Calu3 (cell line): Measurements from ENCODE around the gene PLCB3. TPM values are rescaled to one million over a fixed set of nuclear protein-coding genes. Genes with fewer than 3 reads are reported as not detected.

ENCODE experiments used
- BruUV-seq: library from RNA; stranded (reverse); fragments of 400-500 nt; replicated peaks from 2 replicates; lab custom pipeline; 2021; lab: Mats Ljungman, UMichigan
- CTCF ChIA-PET: fragments of 300-600 bp; sonication (Branson Sonifier 250); formaldehyde crosslinking; loops from one replicate; lab custom pipeline; 2022; ENCODE audit warnings: antibody characterized with exemption; lab: Charles Lee
- DNase-seq: peaks from one replicate; pipeline ENCODE4 v3.0.0; 2022
- H3K27ac Mint-ChIP-seq: one replicate; pipeline ENCODE4 v1.8.0; 2022; ENCODE audit warnings: mixed read lengths; ENCODE audit not compliant: unreplicated experiment
- H3K27me3 Mint-ChIP-seq: one replicate; pipeline ENCODE4 v1.8.0; 2022; ENCODE audit warnings: mixed read lengths; ENCODE audit not compliant: unreplicated experiment
- H3K36me3 Mint-ChIP-seq: one replicate; pipeline ENCODE4 v1.8.0; 2022; ENCODE audit warnings: mild to moderate bottlenecking, moderate library complexity, mixed read lengths; ENCODE audit not compliant: insufficient read depth, unreplicated experiment
- H3K4me1 Mint-ChIP-seq: one replicate; pipeline ENCODE4 v1.8.0; 2022; ENCODE audit warnings: mild to moderate bottlenecking, low read depth, mixed read lengths; ENCODE audit not compliant: unreplicated experiment
- H3K4me3 Mint-ChIP-seq: one replicate; pipeline ENCODE4 v1.8.0; 2022; ENCODE audit warnings: mild to moderate bottlenecking, low read depth, moderate library complexity, mixed read lengths; ENCODE audit not compliant: unreplicated experiment
- H3K9me3 Mint-ChIP-seq: one replicate; pipeline ENCODE4 v1.8.0; 2022; ENCODE audit warnings: low read depth, mixed read lengths; ENCODE audit not compliant: unreplicated experiment
- intact Hi-C: fragments of 100-400 bp; cut with micrococcal nuclease; formaldehyde crosslinking; loops from one replicate; pipeline ENCODE4 v1.10.0; 2022; ENCODE audit not compliant: unreplicated experiment
- total RNA-seq: library from RNA; stranded (reverse); gene quantifications from 2 replicates; pipeline ENCODE4 v1.2.3, GENCODE V29; 2022
- TF ChIP-seq, protein P1 (sequence below): fragments of 200-600 bp; IDR thresholded peaks from one replicate; pipeline ENCODE4 v1.8.0; 2022; ENCODE audit warnings: antibody characterized with exemption; ENCODE audit not compliant: unreplicated experiment

PLCB3 gene
- total RNA-seq, 1 experiment from 2014 or later = 39.5 TPM

DNA sequence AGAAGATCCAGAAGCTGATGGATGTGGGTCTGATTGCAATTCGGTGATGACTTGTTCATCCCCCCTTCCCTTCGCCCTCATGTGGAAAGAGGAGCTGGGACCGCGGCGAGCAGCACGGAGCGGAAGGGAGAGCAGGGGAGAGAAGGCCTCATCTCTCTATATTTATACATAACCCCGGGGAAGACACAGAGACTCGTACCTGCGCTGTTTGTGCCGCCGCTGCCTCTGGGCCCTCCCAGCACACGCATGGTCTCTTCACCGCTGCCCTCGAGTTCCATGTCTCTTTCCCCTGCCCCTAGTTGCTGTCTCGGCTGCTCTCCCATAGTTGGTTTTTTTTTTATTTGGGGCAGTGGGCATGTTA is 47.3 kb upstream of the PLCB3 start:
- Mint-ChIP-seq H3K27me3 (no peaks in the 10 kb centered on the region), H3K9me3 (no peaks in the 10 kb centered on the region), H3K4me3 (no peak overlapping the region), H3K4me1 (peaks cover 9% of the 10 kb centered on the region), H3K36me3 (peaks cover 85% of the 10 kb centered on the region), H3K27ac (peak overlapping the region; percentile 31)
- intact Hi-C loops = no loop called here
- TF ChIP-seq, protein P1, sequence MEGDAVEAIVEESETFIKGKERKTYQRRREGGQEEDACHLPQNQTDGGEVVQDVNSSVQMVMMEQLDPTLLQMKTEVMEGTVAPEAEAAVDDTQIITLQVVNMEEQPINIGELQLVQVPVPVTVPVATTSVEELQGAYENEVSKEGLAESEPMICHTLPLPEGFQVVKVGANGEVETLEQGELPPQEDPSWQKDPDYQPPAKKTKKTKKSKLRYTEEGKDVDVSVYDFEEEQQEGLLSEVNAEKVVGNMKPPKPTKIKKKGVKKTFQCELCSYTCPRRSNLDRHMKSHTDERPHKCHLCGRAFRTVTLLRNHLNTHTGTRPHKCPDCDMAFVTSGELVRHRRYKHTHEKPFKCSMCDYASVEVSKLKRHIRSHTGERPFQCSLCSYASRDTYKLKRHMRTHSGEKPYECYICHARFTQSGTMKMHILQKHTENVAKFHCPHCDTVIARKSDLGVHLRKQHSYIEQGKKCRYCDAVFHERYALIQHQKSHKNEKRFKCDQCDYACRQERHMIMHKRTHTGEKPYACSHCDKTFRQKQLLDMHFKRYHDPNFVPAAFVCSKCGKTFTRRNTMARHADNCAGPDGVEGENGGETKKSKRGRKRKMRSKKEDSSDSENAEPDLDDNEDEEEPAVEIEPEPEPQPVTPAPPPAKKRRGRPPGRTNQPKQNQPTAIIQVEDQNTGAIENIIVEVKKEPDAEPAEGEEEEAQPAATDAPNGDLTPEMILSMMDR = no peak
- DNase-seq = no peak
- CTCF ChIA-PET = interaction anchor here (0.5 to 1.9 kb wide), 13 partner anchors 13 to 151 kb away, joined by 3 to 16 read pairs (median 4); partner anchors contain the start of genes PLCB3, PRDX5, STIP1 and TRMT112
- BruUV-seq = TSS peak; percentile 95

GRCh38 chr11:64204464-64204989 is 46.8 kb upstream of the PLCB3 start:
- Mint-ChIP-seq H3K27ac (peak overlapping the region; percentile 31), H3K27me3 (no peaks in the 10 kb centered on the region), H3K36me3 (peaks cover 85% of the 10 kb centered on the region), H3K4me1 (peaks cover 9% of the 10 kb centered on the region), H3K9me3 (no peaks in the 10 kb centered on the region), H3K4me3 (no peak overlapping the region)
- TF ChIP-seq, protein P1 = peak; percentile 12
- CTCF ChIA-PET = interaction anchor here (0.7 to 1.9 kb wide), 14 partner anchors 13 to 244 kb away, joined by 3 to 16 read pairs (median 4); partner anchors contain the start of genes PLCB3, PRDX5, STIP1 and TRMT112
- peak; percentile 78 for DNase-seq
- BruUV-seq = no TSS peak
- intact Hi-C loops = no loop called here

DNA sequence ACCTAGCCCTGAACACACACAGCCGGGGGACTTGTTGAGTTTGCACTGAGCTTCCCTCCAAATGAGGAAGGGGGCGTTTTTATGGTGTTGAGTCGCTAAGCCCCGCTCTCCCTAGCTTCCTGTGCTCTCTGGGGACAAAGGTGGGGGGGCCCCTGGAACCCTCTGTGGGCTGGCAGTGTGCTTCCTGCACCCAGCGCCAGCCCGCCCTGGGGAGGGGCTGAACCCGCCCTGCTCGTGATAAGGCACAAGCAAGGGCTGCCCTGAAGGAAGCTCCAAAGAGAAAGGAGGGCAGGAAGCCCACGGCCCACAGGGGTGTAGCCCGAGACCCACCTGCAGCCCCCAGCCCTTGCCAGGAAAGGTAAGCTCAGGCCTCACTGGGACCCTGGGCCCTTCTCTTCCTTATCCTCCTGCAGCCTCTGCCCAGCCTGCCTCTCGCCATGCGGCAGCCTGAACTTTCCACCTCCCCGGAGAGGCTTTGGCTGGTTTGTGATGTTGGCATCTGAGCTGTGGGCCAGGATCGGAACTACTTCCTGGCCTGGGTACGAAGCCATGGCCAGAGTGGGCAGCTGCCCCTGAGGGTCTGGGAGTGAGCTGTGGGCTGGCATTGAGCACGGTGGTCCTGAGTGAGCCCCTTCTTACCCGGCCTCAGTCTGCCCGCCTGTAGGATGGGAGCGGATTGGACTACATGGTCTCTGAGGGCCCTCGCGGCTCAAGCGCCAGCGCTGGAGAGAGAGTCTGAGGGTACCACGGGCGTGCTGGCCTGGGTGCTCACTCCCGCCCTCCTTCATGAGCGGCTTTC is 44.7 kb upstream of the PLCB3 start, which contains the start of gene FERMT3:
Gene FERMT3, plus strand, starts transcription at position 265 of the 799 bp plus-strand sequence. CDS start 644 bp downstream, outside the sequence.
- CTCF ChIA-PET = interaction anchor here (0.5 kb wide), 1 partner anchor 923 kb away, joined by 3 read pairs; no protein-coding TSS in a partner anchor
- Mint-ChIP-seq H3K27ac (no peak within 1 kb of the TSS), H3K27me3 (no peaks in the 10 kb centered on the region), H3K36me3 (peaks cover 80% of the 10 kb centered on the region), H3K4me1 (peaks cover 9% of the 10 kb centered on the region), H3K9me3 (no peaks in the 10 kb centered on the region), H3K4me3 (no peak within 1 kb of the TSS)
- intact Hi-C loops = no loop called here
- BruUV-seq = no TSS peak
- DNase-seq = no peak
- TF ChIP-seq, protein P1 = no peak

DNA sequence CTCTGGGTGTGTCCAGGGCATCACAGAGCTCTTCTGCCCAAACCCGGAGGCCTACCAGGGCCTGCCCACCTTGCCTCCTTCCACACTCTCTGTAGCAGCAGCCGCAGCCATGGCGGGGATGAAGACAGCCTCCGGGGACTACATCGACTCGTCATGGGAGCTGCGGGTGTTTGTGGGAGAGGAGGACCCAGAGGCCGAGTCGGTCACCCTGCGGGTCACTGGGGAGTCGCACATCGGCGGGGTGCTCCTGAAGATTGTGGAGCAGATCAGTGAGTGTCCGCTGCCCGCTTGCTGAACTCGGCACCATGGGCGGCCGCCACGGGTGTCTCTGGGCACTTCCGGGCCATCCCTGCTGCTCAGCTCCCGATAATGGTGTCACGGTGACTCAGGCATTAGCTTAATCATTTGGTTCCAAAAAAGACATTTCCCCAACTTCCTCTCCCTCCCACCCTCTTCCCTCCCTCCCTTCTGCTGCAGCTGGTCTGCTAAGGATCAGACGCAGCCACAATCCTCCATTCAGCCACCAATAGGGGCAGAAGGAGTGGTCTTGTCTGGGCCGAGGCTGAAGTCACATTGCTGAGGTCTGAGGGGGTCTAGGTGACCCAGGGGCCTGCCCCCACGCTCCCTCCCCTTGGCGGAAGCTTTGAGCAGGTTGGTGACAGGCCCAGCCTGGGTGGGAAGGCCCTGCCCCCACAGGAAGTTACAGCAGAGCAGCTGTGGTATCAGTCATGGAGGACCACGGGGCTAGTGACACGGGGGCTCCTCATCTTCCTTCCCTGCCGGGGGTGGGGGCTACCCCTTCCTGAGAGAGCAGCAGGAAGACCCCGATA is 43.9 kb upstream of the PLCB3 start:
- TF ChIP-seq, protein P1 = no peak
- CTCF ChIA-PET = interaction anchor here (0.6 kb wide), 1 partner anchor 40 kb away, joined by 6 read pairs; no protein-coding TSS in a partner anchor
- Mint-ChIP-seq H3K36me3 (peaks cover 72% of the 10 kb centered on the region), H3K9me3 (no peaks in the 10 kb centered on the region), H3K4me1 (peaks cover 9% of the 10 kb centered on the region), H3K4me3 (no peak overlapping the region), H3K27ac (no peak overlapping the region), H3K27me3 (no peaks in the 10 kb centered on the region)
- intact Hi-C loops = no loop called here
- no peak for DNase-seq
- no TSS peak for BruUV-seq
